Liver (tissue), 9 donors: ENCODE results near the gene IQCE. TPM values are rescaled to one million over a fixed set of nuclear protein-coding genes. Genes with fewer than 3 reads are reported as not detected.
A peak's percentile ranks its signal among the peaks of the same experiment; 100 is the strongest.

ENCODE experiments used
- DNase-seq: peaks from one replicate; pipeline ENCODE4 v3.0.0-alpha.2; 2017; ENCODE audit warnings: low spot score
- H3K27ac ChIP-seq, 2 donors: one replicate each; pipeline ENCODE4 v1.7.0; 2013; ENCODE audit warnings: inconsistent platforms in 2 of 2, low read length in 2 of 2, control low read depth in 1 of 2, low read depth in 1 of 2, mild to moderate bottlenecking in 1 of 2
- H3K27me3 ChIP-seq, 4 donors: one replicate each; pipeline versions ENCODE4 v1.6.1 to v1.7.0; 2013; ENCODE audit warnings: low read length in 3 of 4, inconsistent platforms in 1 of 4, mild to moderate bottlenecking in 1 of 4, moderate library complexity in 1 of 4; ENCODE audit not compliant: control insufficient read depth in 4 of 4, insufficient read depth in 4 of 4
- H3K36me3 ChIP-seq, 4 donors: one replicate each; pipeline versions ENCODE4 v1.6.1 to v1.7.0; 2013; ENCODE audit warnings: low read length in 3 of 4, mild to moderate bottlenecking in 3 of 4, low read depth in 1 of 4, moderate library complexity in 1 of 4; ENCODE audit not compliant: control insufficient read depth in 4 of 4, insufficient read depth in 3 of 4
- H3K4me1 ChIP-seq, 4 donors: one replicate each; pipeline versions ENCODE4 v1.6.1 to v1.7.0; 2013; ENCODE audit warnings: low read length in 3 of 4, mild to moderate bottlenecking in 3 of 4, moderate library complexity in 1 of 4; ENCODE audit not compliant: control insufficient read depth in 4 of 4, insufficient read depth in 4 of 4
- H3K4me3 ChIP-seq, 3 donors: one replicate each; pipeline versions ENCODE4 v1.6.1 to v1.7.0; 2013; ENCODE audit warnings: low read length in 3 of 3, control low read depth in 1 of 3, low read depth in 1 of 3, mild to moderate bottlenecking in 1 of 3
- H3K9ac ChIP-seq, 2 donors: one replicate each; pipeline ENCODE4 v1.7.0; 2013; ENCODE audit warnings: low read length in 2 of 2, mild to moderate bottlenecking in 2 of 2, moderate library complexity in 2 of 2, control low read depth in 1 of 2, low read depth in 1 of 2
- H3K9me3 ChIP-seq, 4 donors: one replicate each; pipeline versions ENCODE4 v1.6.1 to v1.7.0; 2013; ENCODE audit warnings: low read length in 3 of 4; ENCODE audit not compliant: control insufficient read depth in 4 of 4
- ATF3 ChIP-seq: IDR thresholded peaks from 2 replicates; pipeline ENCODE4 v1.6.1; 2016; ENCODE audit warnings: antibody characterized with exemption
- CTCF ChIP-seq: fragments of 150-350 bp; IDR thresholded peaks from 2 replicates; pipeline ENCODE4 v1.5.1; 2017; ENCODE audit warnings: improper control_type of control experiment, low read depth, low read length; ENCODE audit not compliant: missing input control
- EGR1 ChIP-seq, 2 donors: IDR thresholded peaks; 2 replicates each; pipeline ENCODE4 v1.6.1; 2016 to 2018; ENCODE audit warnings: antibody characterized with exemption in 2 of 2, low read depth in 2 of 2
- FOXA1 ChIP-seq: IDR thresholded peaks from 2 replicates; pipeline ENCODE4 v1.6.1; 2016; ENCODE audit warnings: antibody characterized with exemption
- FOXA2 ChIP-seq: IDR thresholded peaks from 2 replicates; pipeline ENCODE4 v1.6.1; 2016; ENCODE audit warnings: antibody characterized with exemption
- GABPA ChIP-seq, 2 donors: IDR thresholded peaks in 1 of 2; conservative IDR thresholded peaks in 1 of 2; 2 replicates each; pipeline ENCODE4 v1.6.1; 2016; ENCODE audit warnings: antibody characterized with exemption in 2 of 2, mild to moderate bottlenecking in 1 of 2, moderate library complexity in 1 of 2
- HNF4A ChIP-seq, 2 donors: conservative IDR thresholded peaks; 2 replicates each; pipeline ENCODE4 v1.6.1; 2016; ENCODE audit warnings: antibody characterized with exemption in 2 of 2, mild to moderate bottlenecking in 2 of 2
- HNF4G ChIP-seq: IDR thresholded peaks from 2 replicates; pipeline ENCODE4 v1.6.1; 2016; ENCODE audit warnings: antibody characterized with exemption
- JUND ChIP-seq, 2 donors: IDR thresholded peaks; 2 replicates each; pipeline ENCODE4 v1.6.1; 2016; ENCODE audit warnings: antibody characterized with exemption in 2 of 2
- MAX ChIP-seq: IDR thresholded peaks from 2 replicates; pipeline ENCODE4 v1.6.1; 2016; ENCODE audit warnings: antibody characterized with exemption
- NR2F2 ChIP-seq: IDR thresholded peaks from 2 replicates; pipeline ENCODE4 v1.6.1; 2016; ENCODE audit warnings: antibody characterized with exemption
- RAD21 ChIP-seq, 2 donors: IDR thresholded peaks; 2 replicates each; pipeline ENCODE4 v1.6.1; 2016; ENCODE audit warnings: antibody characterized with exemption in 2 of 2, mild to moderate bottlenecking in 2 of 2
- REST ChIP-seq: IDR thresholded peaks from 2 replicates; pipeline ENCODE4 v1.6.1; 2016; ENCODE audit warnings: antibody characterized with exemption, mild to moderate bottlenecking
- RXRA ChIP-seq, 2 donors: IDR thresholded peaks; 2 replicates each; pipeline ENCODE4 v1.6.1; 2017 to 2018; ENCODE audit warnings: antibody characterized with exemption in 2 of 2, mild to moderate bottlenecking in 1 of 2
- SP1 ChIP-seq: IDR thresholded peaks from 2 replicates; pipeline ENCODE4 v1.6.1; 2018; ENCODE audit warnings: antibody characterized with exemption, mild to moderate bottlenecking
- TAF1 ChIP-seq: conservative IDR thresholded peaks from 2 replicates; pipeline ENCODE4 v1.6.1; 2016; ENCODE audit warnings: antibody characterized with exemption, mild to moderate bottlenecking
- YY1 ChIP-seq: IDR thresholded peaks from 2 replicates; pipeline ENCODE4 v1.6.1; 2016; ENCODE audit warnings: antibody characterized with exemption, mild to moderate bottlenecking
- ZBTB33 ChIP-seq: IDR thresholded peaks from 2 replicates; pipeline ENCODE4 v1.6.1; 2016; ENCODE audit warnings: antibody characterized with exemption
- WGBS: extraction: QIAGEN DNeasy Blood & Tissue Kit; methylation state at CpG from one replicate; pipeline ENCODE4 v1.1.7; 2013; 5-methylcytosine and 5-hydroxymethylcytosine counted together
- polyA plus RNA-seq, 2 donors: library from polyadenylated mRNA; stranded (reverse) in 1 of 2; unstranded in 1 of 2; fragments of 200-250 nt in 1 of 2; fragments of >200 nt in 1 of 2; fragmentation: Nextera tagmentation in 1 of 2; extraction: Ambion mirVana in 1 of 2; gene quantifications; one replicate each; pipeline versions ENCODE4 v1.2.1 to v1.2.3, GENCODE V29; 2013 to 2015
- total RNA-seq, 2 donors: library from RNA; depleted of rRNA; stranded (reverse); fragments of >200 nt; gene quantifications; one replicate each; pipeline ENCODE4 v1.2.3, GENCODE V29; 2014
- donor health status: healthy.
- donor health status: healthy.
- donor health status: healthy.
- donor health status: healthy.
- donor health status: healthy.

IQCE gene
- total and polyA plus RNA-seq, 4 donors: 2.1 to 5.9 (median 3.6) TPM

GRCh38 chr7:2640846-2641316, 82.1 kb downstream of the IQCE start:
- peak overlapping the region in 1 of 2 donors; percentile 29 for H3K9ac ChIP-seq
- 74% methylated on average over 9 of the region's 9 CpGs for WGBS

GRCh38 chr7:2641406-2642393, 82.9 kb downstream of the IQCE start:
- WGBS: 28% methylated on average over 39 of the region's 39 CpGs
- DNase-seq: peak; percentile 55
- Histone ChIP-seq H3K9me3 (no peaks in the 10 kb centered on the region), H3K27me3 (no peaks in the 10 kb centered on the region), H3K4me3 (no peak overlapping the region), H3K36me3 (no peaks in the 10 kb centered on the region), H3K27ac (peak overlapping the region; percentile 90 to 95), H3K9ac (peak overlapping the region in 1 of 2 donors; percentile 56), H3K4me1 (peaks cover 31 to 64% (median 50%) of the 10 kb centered on the region in 4 donors)
- TF ChIP-seq YY1: no peak
- peak in 1 of 2 donors; percentile 71 for TF ChIP-seq RAD21 (IDR thresholded peaks at IDR 0.05)
- TF ChIP-seq RXRA (IDR thresholded peaks at IDR 0.05): peak; percentile 90 to 91
- peak; percentile 32 for TF ChIP-seq FOXA1
- peak; percentile 89 to 98 for TF ChIP-seq EGR1 (IDR thresholded peaks at IDR 0.05; ENCODE audit: low read depth in 2 of 2)
- TF ChIP-seq JUND (IDR thresholded peaks at IDR 0.05): peak; percentile 58 to 70
- TF ChIP-seq ATF3: peak; percentile 91
- peak; percentile 68 for TF ChIP-seq NR2F2
- TF ChIP-seq ZBTB33: no peak
- peak; percentile 59 for TF ChIP-seq REST
- peak; percentile 73 to 78 for TF ChIP-seq HNF4A (conservative IDR thresholded peaks at IDR 0.05)
- TF ChIP-seq GABPA (IDR thresholded peaks at IDR 0.05 in 1 of 2, conservative IDR thresholded peaks at IDR 0.05 in 1 of 2): peak in 1 of 2 donors; percentile 75
- no peak for TF ChIP-seq FOXA2
- no peak for TF ChIP-seq TAF1

More at GRCh38 chr7:2640846-2641316, 82.1 kb downstream of the IQCE start:
- H3K4me3 ChIP-seq: no peak overlapping the region
- H3K4me1 ChIP-seq: peaks cover 38 to 72% (median 57%) of the 10 kb centered on the region in 4 donors
- no peak for TF ChIP-seq TAF1
- no peak for TF ChIP-seq SP1
- TF ChIP-seq FOXA1: no peak
- TF ChIP-seq HNF4G: no peak
- TF ChIP-seq NR2F2: no peak
- TF ChIP-seq CTCF: no peak
- no peak for TF ChIP-seq YY1
- TF ChIP-seq ATF3: no peak
- no peak for TF ChIP-seq RAD21 (IDR thresholded peaks at IDR 0.05)
- TF ChIP-seq JUND (IDR thresholded peaks at IDR 0.05): no peak
- no peak for TF ChIP-seq FOXA2
- TF ChIP-seq GABPA (IDR thresholded peaks at IDR 0.05 in 1 of 2, conservative IDR thresholded peaks at IDR 0.05 in 1 of 2): no peak
- TF ChIP-seq RXRA (IDR thresholded peaks at IDR 0.05): no peak
- no peak for TF ChIP-seq MAX
- H3K27ac ChIP-seq: peak overlapping the region; percentile 90 to 95
- H3K27me3 ChIP-seq: no peaks in the 10 kb centered on the region
- DNase-seq: no peak
- no peaks in the 10 kb centered on the region for H3K9me3 ChIP-seq
- H3K36me3 ChIP-seq: no peaks in the 10 kb centered on the region
